HL-60/S4 (cell line): ENCODE results near the gene LIMS2.

ENCODE experiments used
- in situ Hi-C: fragments of 300-500 bp; cut with MboI; formaldehyde crosslinking; loops from 2 replicates; pipeline ENCODE4 v1.14.3; 2022; ENCODE audit warnings: low sequenced_read_pairs

The LIMS2 gene

DNA sequence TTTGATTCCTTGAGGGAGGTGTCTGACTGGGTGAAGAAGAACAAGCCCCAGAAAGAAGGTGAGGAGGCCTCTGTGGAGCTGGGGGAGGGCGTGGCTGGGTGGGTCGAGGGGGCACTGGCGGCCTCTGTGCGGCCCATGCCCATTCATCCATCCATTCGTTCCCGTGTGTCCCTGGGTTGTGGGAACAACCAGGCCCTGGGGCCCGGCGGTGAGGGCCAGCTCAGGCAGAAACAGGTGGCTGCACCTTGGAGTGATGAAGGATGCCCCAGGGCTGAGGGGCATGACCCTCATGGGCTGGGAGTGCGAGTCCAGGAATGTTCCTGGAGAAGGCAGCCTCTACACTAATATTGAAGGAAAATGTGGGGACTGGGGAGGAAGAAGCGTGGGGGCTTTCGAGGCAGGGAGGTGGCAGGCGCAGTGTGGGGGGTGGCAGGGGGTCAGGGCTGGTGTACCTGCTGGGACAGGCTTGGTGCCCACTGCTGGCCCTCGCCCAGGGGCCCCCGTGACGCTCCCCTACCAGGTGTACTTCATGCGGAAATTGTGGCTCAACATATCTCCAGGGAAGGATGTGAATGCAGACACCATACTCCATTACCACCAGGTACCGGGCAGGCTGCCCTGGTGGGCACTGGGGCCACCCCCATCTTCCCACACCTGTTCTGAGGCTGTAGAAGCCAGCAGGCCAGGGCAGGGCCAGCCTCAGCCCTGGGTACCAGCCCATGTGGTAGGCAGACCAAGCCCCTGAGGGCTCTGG is 40.5 kb downstream of the LIMS2 start:
- in situ Hi-C loops: no loop called here

DNA sequence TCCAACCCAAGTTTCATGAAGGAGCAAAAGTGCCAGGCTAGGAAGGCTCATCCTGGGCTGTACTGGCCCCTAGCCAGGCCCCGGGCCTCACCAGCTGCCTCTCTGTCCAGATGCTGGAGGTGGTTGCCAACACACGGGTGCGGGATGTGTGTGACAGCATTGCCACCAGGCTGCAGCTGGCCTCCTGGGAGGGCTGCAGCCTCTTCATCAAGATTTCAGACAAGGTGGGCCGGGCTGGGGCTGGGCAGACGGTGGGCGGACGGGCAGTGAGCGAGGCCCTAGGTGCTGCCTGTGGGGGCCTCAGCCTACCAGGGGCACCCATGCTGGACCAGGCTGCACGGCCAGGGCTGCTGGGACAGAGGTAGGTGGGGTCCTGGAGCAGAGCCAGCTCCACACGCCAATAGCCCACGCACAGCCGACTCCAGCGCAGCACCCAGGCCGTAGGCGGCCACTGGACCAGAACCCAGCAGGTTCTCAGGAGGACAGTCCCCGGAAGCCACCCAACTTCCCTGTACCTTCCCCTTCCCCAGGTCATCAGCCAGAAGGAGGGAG is 41.2 kb downstream of the LIMS2 start:
- in situ Hi-C loops: no loop called here

DNA sequence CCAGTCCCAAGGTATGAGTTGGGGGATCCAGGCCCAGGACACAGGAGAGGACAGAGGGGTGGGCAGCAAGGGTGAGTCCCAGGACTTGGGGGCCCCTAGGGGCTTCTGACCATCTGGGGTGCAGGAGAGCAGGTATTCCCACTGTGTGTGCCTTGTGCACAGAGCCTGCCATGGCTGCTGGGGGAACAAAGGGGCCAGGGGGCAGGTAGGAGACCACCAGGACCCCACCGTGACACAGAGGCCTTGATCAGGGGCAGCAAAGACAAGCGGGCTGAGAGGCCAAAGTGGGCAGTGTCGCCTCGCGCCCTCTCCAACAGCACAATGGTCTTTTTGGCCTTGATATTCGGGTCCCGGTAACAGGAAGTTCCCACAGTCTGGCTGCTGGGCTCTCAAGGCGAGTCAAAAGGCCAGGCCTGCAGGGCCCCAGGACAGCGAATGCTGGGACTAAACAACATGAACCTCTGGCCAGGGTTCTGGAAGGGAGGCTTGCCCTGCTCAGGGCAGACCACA is 41.7 kb downstream of the LIMS2 start:
- in situ Hi-C loops: no loop called here

DNA sequence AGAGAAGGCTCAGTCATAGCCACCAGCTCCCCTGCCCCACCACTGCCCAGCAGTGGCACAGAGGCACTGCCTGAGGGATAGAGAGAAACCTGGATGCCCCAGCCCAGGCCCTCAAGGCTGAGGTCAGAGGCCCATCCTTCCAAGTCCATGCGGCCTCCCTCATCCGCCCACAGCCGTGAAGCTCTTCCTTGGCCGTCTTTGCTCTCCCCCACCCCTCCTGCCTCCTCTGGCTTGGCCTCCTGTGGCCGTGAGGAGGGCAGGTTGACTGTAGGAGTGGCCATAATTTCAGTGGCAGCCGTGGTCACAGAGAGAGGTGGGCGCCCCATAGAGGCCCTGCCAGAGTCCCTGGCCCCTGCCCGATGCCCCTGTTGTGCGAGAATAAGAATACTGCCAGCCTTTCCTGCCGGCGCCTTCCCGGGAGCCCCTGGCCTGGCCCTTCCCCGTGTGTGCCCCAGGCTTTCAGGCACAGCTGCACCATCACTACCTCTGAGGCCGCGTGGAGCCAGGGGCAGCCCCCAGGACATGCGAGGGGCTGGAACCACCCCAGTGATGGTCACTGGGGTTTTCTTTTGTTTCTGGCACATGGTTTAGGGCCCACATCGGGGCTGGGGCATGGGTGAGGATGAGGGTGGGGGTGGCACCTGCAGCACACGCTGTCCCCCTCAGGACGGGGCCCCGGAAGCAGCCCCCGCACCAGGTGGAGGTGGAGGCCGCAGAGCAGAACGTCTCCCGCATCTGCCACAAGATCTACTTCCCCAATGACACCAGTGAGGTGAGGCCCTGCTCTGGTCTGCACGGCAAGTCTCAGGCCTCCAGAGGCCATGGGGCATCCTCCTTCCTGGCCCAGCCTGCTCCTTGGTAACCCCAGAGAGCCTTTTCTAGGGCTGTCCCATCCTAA is 42.5 kb downstream of the LIMS2 start:
- in situ Hi-C loops: no loop called here

DNA sequence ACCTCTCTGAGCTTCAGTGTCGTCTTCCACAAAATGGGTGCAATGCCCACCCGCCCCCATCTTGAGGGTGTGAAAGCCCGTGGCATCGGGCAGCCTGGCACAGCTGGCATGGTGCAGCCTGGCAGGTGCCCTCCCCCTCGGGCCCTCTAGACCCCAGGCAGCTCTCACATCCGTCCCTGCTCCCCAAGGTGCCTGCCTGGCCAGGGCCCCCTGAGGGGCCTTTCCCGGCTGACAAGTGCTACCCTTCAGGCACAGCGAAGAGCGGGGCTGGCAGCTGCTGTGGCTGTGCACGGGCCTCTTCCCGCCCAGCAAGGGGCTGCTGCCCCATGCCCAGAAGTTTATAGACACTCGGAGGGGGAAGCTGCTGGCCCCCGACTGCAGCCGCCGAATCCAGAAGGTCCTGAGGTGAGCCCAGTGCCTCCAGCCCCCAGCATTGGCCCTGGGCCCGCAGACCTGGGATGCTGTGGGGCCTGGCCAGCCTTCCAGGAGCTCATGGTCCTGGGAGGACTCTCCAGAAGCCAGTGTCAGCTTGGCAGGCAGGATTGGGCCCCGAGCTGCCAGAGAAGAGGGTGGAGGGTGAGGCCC is 43.2 kb downstream of the LIMS2 start:
- in situ Hi-C loops: no loop called here

DNA sequence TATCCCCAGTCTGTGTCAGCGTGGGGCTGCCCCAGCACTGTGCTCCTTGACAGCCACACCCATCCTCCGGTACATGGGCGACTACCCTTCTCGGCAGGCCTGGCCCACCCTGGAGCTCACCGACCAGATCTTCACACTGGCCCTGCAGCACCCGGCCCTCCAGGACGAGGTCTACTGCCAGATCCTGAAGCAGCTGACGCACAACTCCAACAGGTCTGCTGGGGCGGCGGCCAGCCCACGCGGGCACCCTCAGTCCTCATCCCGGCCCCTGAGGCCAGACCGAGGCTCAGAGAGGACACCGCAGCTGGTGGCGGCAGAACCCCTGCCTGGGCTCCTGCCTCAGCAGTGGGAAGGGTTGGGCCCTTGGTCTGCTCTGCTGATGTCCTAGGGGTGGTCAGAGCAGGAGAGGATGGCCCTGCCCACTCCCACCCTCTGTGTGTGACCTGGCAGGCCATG is 43.8 kb downstream of the LIMS2 start:
- in situ Hi-C loops: no loop called here

DNA sequence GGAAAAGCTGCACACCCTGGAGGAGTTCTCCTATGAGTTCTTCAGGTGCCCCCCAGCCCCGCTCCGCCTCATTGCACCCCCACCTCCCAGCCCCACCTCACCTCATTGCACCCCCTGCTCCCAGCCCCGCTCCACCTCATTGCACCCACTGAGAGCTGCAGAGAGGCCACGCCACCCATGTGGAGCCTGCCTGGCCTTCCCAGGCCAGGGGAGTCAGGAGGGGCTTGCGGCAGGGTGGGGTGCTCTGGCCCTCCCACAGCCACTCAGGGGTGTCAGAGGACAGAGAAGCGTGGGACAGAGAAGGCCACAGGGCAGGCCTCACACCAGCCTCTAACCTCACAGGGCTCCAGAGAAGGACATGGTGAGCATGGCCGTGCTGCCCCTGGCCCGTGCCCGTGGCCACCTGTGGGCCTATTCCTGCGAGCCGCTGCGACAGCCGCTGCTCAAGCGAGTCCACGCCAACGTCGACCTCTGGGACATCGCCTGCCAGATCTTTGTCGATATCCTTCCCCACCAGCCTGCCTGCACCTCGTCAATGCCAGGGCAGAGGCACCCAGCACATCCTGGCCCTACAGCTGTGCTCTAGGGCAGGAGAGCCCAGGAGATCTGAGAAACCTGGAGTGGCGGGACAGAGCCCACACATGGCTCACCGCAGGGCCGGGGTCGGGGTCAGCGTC is 44.3 kb downstream of the LIMS2 start:
- in situ Hi-C loops: no loop called here

DNA sequence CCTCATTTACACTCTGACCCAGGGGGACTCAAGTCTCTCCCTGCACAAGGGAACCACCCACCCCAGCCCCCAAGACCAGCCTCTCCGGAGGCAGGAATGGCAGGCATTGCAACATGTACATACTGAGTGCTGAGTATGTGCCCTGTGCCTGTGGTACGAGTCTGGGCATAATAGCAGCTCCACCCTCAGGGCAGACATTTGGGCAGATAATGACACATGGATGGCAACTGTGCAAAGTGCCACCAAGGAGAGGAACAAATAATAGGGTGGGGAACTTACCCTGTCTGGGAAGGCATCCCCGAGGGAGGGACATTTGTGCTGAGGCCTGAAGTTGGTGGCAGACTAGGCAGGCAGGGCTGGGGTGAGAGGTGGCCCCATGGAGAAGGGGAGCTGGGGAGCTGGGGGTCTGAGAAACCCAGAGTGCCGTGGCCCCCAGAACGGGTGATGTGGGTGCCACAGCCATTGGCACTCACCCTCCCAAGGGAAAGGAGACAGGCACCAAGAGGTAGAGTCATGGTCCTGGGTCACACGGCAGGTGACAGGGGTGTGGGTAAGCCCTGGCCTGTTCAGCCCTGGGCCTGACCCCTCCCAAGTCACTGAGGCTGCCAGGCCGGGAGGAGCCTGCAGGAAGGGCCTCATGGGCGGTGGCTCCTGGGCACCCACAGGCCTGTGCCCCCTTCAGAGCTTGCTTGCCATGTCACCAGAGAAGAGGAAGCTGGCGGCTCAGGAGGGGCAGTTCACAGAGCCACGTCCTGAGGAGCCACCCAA is 45.0 kb downstream of the LIMS2 start:
- in situ Hi-C loops: no loop called here

DNA sequence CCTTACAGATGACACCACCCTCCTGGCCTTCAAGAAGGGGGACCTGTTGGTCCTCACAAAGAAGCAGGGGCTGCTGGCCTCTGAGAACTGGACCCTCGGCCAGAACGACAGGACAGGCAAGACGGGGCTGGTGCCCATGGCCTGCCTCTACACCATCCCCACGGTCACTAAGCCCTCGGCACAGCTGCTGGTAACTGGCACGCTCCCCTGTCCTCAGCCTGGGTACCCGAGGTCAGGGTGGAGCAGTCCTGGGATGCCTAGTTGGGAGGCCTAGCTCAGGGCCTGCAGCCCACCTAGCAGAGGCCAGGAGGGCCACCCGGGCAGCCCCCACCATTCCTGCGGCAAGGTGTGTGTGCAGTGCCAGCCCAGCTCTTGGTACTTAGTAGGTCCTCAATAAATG is 45.7 kb downstream of the LIMS2 start:
- in situ Hi-C loops: no loop called here

DNA sequence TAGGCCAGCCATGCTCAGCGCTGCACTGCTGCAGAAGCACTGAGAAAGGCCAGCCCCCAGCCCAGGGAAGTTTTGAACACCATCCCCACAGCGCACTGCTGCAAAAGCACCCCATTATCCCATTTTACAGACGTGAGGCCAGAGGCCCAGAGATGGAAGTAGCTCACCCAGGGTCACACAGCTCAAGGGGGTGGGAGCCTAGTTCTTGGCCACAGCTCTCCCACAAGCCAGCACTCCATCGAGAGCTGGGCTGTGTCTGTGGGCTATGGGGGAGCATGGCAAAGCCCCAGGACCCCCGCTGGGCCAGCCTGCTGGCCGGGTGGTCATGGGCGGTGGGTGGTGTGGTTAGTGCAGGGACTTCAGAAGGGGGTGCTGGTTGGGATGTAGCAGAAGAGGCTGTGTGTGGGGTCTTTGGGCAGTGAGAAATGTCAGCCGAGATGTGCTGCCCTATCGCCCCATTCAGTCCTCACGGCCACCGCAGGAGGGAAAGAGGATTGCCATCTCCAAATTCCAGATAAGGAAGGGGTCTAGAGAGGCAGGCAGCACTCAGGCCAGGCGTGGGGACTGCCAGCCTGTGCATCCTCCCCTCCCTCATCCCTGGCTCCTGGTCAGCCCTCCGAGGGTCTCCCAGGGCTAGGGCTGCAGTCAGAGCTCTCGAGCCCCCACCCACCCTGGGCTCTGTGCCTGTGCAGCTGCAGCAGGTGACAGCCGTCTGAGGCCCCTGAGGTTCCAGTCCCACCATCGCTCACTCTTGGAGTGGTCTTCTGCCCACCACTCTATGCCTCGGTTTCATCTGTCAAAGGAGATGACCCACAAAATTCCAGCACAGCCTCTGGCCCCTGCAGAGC is 46.3 kb downstream of the LIMS2 start:
- in situ Hi-C loops: no loop called here

DNA sequence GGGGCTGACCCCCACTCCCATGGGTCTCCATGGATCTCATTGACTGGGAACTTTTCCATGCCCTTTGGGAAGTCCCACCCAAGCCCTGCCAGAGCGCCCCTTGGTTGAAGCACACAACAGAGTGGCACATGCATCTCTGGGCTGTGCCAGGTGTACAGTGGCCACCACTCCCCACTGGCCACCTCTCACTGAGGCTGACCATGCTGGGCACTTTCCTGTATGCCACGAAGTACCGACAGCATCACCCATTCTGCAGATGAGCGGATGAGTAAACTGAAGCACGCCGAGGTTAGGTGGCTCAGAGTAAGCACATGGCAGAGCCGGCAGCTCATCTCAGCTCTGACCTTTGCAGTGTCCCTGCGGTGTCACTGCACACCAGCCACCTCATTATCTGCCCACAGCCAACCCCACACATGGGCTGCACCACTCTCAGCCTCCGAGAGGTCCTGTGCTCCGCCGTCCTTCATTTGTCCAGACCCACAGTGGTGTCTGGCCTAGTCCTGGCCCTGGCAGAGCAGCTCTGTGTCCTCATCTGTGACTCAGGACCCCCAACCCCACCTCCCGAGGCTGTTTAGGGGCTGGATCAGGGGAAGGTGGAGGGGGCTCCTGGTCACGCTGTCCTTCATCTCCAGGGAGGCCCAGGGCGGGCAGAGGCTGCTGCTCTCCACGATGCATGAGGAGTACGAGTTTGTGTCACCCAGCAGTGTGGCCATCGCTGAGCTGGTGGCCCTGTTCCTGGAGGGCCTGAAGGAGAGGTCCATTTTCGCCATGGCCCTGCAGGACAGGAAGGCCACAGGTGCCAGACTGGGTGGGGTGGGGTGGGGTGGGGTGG is 47.4 kb downstream of the LIMS2 start:
- in situ Hi-C loops: no loop called here

DNA sequence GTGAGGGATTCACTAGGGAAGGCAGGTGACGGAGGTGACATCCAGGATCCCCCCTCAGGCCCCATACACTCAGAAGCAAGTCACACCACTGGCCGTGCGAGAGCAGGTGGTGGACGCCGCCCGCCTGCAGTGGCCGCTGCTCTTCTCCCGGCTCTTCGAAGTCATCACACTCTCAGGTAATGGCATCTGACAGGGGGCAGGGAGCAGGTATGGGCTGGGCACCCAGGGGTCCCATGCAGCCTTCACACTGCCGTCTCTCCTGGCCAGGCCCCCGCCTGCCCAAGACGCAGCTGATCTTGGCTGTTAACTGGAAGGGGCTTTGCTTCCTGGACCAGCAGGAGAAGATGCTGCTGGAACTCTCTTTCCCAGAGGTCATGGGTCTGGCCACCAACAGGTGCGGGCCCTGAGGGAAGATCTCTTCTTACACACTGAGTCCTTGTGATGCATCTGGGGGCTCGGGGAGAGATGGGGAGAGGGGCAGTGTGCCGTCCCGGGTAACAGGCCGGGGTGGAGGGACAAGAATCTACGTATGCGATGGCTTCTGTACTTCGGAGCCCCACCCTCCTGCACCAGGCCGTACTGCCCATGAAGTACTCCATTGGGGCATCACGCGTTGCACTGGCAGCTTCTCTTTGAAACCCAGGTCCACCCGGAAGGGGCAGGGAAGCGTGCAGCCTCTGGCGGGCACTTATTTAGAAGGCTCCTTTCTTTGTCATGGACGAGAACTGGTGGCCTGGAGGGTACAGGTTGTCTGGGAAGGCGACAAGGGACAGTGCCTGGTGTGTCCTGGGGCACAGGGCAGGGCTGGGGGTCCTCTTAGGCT is 48.2 kb downstream of the LIMS2 start:
- in situ Hi-C loops: no loop called here

DNA sequence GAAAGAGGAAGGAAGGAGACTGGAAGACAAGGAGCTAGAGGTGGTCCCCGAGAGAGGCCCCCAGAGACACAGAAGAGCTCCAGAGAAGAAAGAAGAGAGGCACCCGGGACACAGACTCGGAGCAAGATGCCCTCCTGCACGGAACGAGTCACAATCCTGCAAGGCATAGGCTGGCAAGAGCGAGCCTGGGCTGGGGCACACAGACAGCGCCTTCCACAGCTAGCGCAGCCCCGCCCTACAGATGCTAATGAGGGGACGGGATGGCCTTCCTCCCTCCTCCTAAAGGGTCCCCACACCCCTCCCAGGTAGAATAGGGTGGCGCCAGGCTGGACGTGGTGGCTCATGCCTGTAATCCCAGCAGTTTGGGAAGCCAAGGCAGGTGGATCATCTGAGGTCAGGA is 49.2 kb downstream of the LIMS2 start:
- in situ Hi-C loops: no loop called here

DNA sequence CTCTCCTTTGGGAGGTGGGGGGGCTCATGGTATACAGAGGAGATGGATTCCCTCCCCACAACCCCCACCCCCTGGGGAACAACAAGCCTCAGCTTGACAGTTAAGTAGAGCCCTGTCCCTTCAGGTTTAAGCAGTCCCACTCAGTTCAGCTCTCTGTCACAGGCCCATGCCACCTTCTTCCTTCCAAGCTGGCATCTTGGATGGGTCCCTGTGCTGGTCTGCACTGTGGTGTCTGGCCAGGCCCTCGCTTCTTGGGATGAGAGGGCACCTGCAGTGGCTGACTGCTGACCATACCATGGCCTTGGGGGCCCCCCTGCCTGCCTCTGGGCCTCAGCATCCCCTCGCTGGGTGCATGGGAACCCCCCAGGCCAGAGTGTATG is 49.8 kb downstream of the LIMS2 start:
- in situ Hi-C loops: no loop called here

DNA sequence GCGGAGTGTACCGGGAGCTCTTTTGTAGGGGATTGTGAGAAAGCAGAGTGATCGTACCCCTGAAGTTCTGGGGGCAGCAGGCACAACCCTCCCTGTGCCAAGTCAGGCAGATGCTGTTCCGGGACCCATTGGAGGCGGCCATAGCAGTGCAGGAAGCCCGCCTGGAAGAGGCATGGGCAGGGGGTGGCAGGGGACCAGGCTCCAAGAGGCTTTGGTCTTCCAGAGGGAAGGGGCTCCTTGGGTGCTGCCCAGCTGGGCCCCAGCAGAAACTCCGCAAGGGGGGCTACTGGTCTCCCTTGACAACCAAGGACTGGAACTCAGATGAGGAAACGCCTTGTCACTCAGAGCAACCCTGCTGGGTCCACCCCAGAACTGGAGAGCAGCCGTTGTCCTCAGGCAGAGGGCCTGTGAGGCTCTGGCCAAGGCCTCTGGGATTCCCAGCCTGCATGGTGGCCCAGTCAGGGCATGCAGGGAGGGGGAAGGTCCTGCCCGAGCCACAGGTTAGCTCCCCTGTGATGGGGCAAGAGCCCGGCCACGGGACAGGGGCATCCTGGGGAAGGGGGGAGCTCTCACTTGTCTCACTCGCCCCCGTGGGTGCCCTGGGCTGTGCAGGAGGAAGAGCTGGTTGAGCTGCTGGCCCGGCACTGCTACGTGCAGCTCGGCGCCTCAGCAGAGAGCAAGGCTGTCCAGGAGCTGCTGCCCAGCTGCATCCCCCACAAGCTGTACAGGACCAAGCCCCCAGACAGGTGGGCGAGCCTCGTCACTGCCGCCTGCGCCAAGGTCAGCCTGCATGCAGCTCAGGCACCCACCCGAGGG is 50.4 kb downstream of the LIMS2 start:
- in situ Hi-C loops: no loop called here

DNA sequence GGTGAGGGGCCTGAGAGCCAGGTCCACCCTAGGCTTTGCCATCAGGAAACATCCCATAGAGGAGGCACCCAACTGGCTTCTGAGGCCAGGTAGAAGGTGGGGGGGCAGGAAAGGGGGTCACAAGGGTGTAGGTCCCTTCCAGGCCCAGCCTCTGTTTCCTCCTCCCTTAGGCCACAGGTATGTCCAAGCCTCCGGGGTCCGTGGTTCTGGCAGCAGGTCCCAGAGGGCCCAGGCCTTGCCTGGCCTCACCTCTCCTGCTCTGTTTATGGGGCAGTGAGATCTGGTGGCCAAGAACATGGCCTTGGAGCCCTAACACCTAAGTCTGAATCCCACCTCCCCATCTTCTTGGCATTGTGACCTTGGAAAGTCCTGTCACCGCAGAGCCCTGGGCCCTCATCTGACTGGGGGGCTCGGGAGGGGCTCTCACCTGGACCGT is 51.0 kb downstream of the LIMS2 start:
- in situ Hi-C loops: no loop called here
